Measurements from ENCODE around the gene SUGCT.

DNA sequence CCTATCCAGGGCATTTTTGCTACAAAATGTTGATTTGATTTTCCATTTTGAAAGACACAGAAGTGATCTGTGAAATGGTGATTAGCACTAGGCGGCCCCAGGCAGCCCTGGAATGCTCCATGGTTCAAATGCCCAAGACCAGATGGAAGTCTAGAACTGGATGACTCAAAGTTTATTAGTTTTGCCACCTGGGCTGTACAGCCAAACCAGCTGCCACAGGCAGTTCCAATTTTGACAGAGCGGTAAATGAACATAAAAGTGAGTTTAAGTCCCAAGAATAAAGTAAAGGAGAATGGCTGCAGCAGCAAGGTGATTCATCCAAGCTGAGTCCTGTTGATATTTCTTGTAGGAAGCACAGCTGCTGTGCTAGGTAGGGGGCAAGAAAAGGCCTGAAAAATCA is 180.5 kb downstream of the SUGCT start:
- TF ChIP-seq, protein P1, sequence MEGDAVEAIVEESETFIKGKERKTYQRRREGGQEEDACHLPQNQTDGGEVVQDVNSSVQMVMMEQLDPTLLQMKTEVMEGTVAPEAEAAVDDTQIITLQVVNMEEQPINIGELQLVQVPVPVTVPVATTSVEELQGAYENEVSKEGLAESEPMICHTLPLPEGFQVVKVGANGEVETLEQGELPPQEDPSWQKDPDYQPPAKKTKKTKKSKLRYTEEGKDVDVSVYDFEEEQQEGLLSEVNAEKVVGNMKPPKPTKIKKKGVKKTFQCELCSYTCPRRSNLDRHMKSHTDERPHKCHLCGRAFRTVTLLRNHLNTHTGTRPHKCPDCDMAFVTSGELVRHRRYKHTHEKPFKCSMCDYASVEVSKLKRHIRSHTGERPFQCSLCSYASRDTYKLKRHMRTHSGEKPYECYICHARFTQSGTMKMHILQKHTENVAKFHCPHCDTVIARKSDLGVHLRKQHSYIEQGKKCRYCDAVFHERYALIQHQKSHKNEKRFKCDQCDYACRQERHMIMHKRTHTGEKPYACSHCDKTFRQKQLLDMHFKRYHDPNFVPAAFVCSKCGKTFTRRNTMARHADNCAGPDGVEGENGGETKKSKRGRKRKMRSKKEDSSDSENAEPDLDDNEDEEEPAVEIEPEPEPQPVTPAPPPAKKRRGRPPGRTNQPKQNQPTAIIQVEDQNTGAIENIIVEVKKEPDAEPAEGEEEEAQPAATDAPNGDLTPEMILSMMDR (IDR thresholded peaks at IDR 0.05; ENCODE audit: low read depth, low read length): no peak
- TF ChIP-seq EZH2phosphoT487 (IDR thresholded peaks at IDR 0.05; ENCODE audit: low read depth): no peak
